DND-41 (cell line): ENCODE data around the gene USE1.

ENCODE experiments used
- ATAC-seq: fragments of 200-7000 bp; cut with Tn5 transposase; 3 replicates; pipeline ENCODE4 v1.9.1; 2021; ENCODE audit warnings: low read depth; ENCODE audit not compliant: insufficient read depth
- DNase-seq: peaks from one replicate; pipeline ENCODE4 v3.0.0-alpha.2; 2020
- H2AFZ ChIP-seq: 2 replicates; pipeline ENCODE4 v1.6.0; 2012; ENCODE audit warnings: low read depth, low read length
- H3K27ac ChIP-seq: 2 replicates; pipeline ENCODE4 v1.5.1; 2012; ENCODE audit warnings: low read length, inconsistent platforms
- H3K27me3 ChIP-seq: fragments of 200-600 bp; sonication (generic); 2 replicates; pipeline ENCODE4 v1.6.0; 2012; ENCODE audit warnings: low read length, mild to moderate bottlenecking, inconsistent platforms; ENCODE audit not compliant: insufficient read depth, poor library complexity
- H3K36me3 ChIP-seq: 2 replicates; pipeline ENCODE4 v1.5.1; 2012; ENCODE audit warnings: low read length, inconsistent platforms; ENCODE audit not compliant: insufficient read depth
- H3K4me1 ChIP-seq: 2 replicates; pipeline ENCODE4 v1.5.1; 2012; ENCODE audit warnings: mild to moderate bottlenecking, low read length; ENCODE audit not compliant: insufficient read depth
- H3K4me2 ChIP-seq: 2 replicates; pipeline ENCODE4 v1.6.0; 2012; ENCODE audit warnings: mild to moderate bottlenecking, moderate library complexity, low read length, inconsistent platforms; ENCODE audit not compliant: insufficient read depth
- H3K4me3 ChIP-seq, 2 experiments: fragments of 200-600 bp in 1 of 2; shearing (Covaris generic) in 1 of 2; 2 replicates each; pipeline ENCODE4 v1.5.1; 2012 to 2016; ENCODE audit warnings: inconsistent platforms in 2 of 2, low read length in 2 of 2, mild to moderate bottlenecking in 2 of 2, low read depth in 1 of 2, moderate library complexity in 1 of 2
- H3K79me2 ChIP-seq: 2 replicates; pipeline ENCODE4 v1.6.0; 2012; ENCODE audit warnings: low read length, inconsistent platforms; ENCODE audit not compliant: insufficient read depth
- H3K9ac ChIP-seq: 2 replicates; pipeline ENCODE4 v1.6.0; 2012; ENCODE audit warnings: low read depth, mild to moderate bottlenecking, inconsistent platforms, low read length, moderate library complexity
- H3K9me3 ChIP-seq: 2 replicates; pipeline ENCODE4 v1.5.1; 2012; ENCODE audit warnings: low read length, moderate library complexity, mild to moderate bottlenecking, inconsistent platforms; ENCODE audit not compliant: insufficient read depth, severe bottlenecking
- H4K20me1 ChIP-seq: 2 replicates; pipeline ENCODE4 v1.6.0; 2012; ENCODE audit warnings: low read length; ENCODE audit not compliant: insufficient read depth
- EZH2 ChIP-seq: IDR thresholded peaks from 3 replicates; pipeline ENCODE4 v1.6.1; 2012; ENCODE audit warnings: borderline replicate concordance, low read depth, mild to moderate bottlenecking, moderate library complexity, low read length, inconsistent platforms; ENCODE audit not compliant: severe bottlenecking
- TF ChIP-seq, protein P1 (sequence below): IDR thresholded peaks from 2 replicates; pipeline ENCODE4 v1.5.1; 2012; ENCODE audit warnings: borderline replicate concordance, low read length, moderate library complexity, mild to moderate bottlenecking; ENCODE audit not compliant: poor library complexity, severe bottlenecking; ENCODE audit errors: extremely low read depth

The USE1 gene

DNA sequence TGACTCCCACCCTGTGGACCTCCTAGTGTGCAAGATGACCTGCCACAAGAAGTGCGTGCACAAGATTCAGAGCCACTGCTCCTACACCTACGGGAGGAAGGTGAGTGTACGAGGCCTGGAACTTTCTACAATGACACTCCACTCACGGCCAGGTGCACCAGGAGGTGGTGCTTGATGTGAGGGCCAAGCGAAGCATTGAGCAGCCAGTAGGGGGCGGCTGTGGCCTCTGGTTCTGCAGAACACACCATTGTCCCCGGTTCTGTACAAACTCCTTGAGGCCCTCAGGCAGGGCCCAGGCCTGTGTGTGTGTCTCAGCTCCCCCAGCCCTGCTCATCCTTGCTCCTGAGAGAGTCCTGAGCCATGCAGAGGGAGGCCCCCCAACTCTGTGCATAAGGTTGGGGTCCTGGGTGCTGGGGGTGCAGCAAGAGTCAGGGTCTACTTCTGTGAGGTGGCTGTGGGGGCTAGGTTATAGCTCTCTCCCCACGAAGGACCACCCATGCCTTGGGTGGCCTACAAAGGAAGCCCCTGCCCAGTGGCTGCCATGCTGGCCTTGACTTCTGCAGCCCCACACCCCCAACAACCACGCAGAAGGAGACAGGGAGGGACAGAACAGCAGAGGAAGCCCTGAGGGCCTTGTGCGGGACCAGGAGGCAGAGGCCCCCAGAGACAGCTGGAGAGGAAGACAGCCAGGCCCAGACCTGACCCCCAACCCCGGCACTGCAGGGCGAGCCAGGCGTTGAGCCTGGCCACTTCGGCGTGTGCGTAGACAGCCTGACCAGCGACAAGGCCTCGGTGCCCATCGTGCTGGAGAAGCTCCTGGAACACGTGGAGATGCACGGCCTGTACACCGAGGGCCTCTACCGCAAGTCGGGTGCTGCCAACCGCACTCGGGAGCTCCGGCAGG lies 9.7 kb upstream of the USE1 start:
- Histone ChIP-seq H2AFZ (no peak overlapping the region), H3K4me1 (no peaks in the 10 kb centered on the region), H4K20me1 (peaks cover 10% of the 10 kb centered on the region), H3K79me2 (no peaks in the 10 kb centered on the region), H3K36me3 (peaks cover 86% of the 10 kb centered on the region), H3K4me2 (no peak overlapping the region), H3K9me3 (no peaks in the 10 kb centered on the region), H3K4me3 (no peak overlapping the region), H3K9ac (no peak overlapping the region), H3K27me3 (no peaks in the 10 kb centered on the region), H3K27ac (no peak overlapping the region; the same call in 1 of the 2 replicates)
- peak; percentile 61 for ATAC-seq
- TF ChIP-seq, protein P1, sequence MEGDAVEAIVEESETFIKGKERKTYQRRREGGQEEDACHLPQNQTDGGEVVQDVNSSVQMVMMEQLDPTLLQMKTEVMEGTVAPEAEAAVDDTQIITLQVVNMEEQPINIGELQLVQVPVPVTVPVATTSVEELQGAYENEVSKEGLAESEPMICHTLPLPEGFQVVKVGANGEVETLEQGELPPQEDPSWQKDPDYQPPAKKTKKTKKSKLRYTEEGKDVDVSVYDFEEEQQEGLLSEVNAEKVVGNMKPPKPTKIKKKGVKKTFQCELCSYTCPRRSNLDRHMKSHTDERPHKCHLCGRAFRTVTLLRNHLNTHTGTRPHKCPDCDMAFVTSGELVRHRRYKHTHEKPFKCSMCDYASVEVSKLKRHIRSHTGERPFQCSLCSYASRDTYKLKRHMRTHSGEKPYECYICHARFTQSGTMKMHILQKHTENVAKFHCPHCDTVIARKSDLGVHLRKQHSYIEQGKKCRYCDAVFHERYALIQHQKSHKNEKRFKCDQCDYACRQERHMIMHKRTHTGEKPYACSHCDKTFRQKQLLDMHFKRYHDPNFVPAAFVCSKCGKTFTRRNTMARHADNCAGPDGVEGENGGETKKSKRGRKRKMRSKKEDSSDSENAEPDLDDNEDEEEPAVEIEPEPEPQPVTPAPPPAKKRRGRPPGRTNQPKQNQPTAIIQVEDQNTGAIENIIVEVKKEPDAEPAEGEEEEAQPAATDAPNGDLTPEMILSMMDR, result peak; percentile 73
- TF ChIP-seq EZH2, result no peak
- DNase-seq, result peak; percentile 52

GRCh38 chr19:17206736-17207581 lies 8.2 kb upstream of the USE1 start:
- DNase-seq (no peak), ATAC-seq (no peak)
- Histone ChIP-seq H3K27ac (no peak overlapping the region), H2AFZ (no peak overlapping the region), H3K4me3 (no peak overlapping the region), H3K9ac (no peak overlapping the region), H3K79me2 (no peaks in the 10 kb centered on the region), H3K27me3 (no peaks in the 10 kb centered on the region), H3K4me2 (no peak overlapping the region), H3K9me3 (no peaks in the 10 kb centered on the region), H4K20me1 (peaks cover 8% of the 10 kb centered on the region), H3K4me1 (no peaks in the 10 kb centered on the region), H3K36me3 (peaks cover 82% of the 10 kb centered on the region)
- no peak for TF ChIP-seq EZH2
- TF ChIP-seq, protein P1, result no peak

DNA sequence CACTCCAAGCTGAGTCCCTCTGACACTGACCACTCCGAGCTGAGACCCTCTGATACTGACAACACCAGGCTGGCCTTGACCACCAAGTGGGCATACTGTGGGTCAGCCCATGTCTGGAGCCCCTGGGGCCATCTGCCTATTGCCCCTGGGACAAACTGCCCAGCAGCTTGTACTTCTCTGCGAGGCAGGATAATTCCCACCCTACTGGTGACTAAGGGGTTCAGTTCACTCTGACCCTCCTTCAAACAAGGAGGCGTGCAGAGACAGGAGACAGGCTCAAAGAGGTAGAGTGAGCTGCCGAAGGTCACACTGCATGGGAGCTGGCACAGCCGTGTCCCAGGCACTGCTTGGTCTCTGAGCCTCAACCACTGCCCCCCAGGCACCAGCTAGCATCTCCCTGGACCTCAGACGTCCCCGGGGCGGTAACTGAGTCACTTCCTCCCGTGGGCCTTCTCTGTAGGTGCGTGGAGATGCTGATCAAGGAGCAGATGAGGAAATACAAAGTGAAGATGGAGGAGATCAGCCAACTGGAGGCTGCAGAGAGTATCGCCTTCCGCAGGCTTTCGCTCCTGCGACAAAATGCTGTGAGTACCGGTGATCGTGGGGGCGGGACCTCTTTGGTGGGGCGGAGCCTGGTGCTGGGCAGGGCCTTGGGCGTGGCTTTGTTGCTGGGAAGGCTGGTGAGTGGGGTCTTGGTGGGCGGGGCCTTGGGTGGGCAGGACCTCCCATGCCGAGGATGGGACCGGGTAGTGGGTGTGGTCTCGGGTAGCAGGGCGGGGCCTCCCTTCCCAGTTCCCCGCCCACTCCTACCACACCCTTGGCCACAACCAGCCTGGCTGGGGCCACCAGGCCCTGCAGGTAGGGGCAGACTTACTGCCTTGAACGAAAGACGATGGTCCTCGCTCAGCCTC lies 5.8 kb upstream of the USE1 start:
- H3K79me2 ChIP-seq, result no peaks in the 10 kb centered on the region
- H3K27me3 ChIP-seq, result no peaks in the 10 kb centered on the region
- H3K9me3 ChIP-seq, result no peaks in the 10 kb centered on the region
- H3K27ac ChIP-seq, result no peak overlapping the region
- H3K9ac ChIP-seq, result no peak overlapping the region
- DNase-seq (peak; percentile 74), ATAC-seq (peak; percentile 64)
- H3K36me3 ChIP-seq, result peaks cover 70% of the 10 kb centered on the region
- H4K20me1 ChIP-seq, result peaks cover 3% of the 10 kb centered on the region; the same call in 1 of the 2 replicates
- H3K4me1 ChIP-seq, result peaks cover 2% of the 10 kb centered on the region
- no peak overlapping the region for H2AFZ ChIP-seq
- no peak for TF ChIP-seq EZH2
- TF ChIP-seq, protein P1, result no peak
- H3K4me2 ChIP-seq, result no peak overlapping the region
- H3K4me3 ChIP-seq, result no peak overlapping the region
